GM19452 (cell line): ENCODE data around the gene APBA1.

Experiments used
- ATAC-seq: cut with Tn5 transposase; IDR thresholded peaks from one replicate; pipeline ENCODE4 v1.9.1; 2021; ENCODE audit not compliant: unreplicated experiment

The APBA1 gene

GRCh38 chr9:69579760-69580581 lies 92.2 kb downstream of the APBA1 start:
- ATAC-seq = no peak

DNA sequence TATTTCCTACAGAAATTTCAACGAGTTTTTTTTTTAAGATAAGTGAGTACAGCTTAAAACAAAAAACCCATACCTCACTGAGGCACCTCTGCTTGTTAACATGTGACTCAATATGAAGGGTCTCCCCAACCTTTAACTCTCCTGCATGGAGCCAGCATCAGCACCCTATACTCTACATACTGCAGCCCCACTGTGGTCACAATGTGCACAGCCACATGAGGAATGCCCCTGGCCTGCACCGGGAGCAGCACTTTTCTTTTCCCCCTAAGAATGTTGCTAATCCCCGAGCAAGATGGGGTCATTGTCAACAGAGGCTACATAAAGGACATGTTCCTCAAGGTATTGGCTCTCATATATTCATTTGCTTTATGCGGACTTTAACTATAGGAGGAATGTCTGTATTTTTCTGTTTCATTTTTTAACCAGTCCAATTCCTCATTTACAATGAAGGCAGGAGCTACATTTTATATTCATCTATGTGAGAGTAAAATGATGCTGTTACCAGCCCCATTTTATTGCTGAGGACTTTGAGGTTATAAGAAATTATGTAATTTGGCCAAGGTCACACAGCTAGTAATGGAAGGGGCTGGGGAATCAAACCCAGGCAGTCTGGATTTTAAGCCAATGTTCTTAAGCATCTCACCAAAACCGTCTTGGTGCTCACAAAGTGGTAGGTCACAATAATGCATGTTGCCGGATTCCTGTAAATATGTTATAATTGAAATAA lies 93.0 kb downstream of the APBA1 start:
- no peak for ATAC-seq

GRCh38 chr9:69578026-69578425 lies 94.1 kb downstream of the APBA1 start:
- ATAC-seq = no peak

GRCh38 chr9:69577123-69577522 lies 95.0 kb downstream of the APBA1 start:
- ATAC-seq = no peak

GRCh38 chr9:69574057-69574456 lies 98.1 kb downstream of the APBA1 start:
- no peak for ATAC-seq

GRCh38 chr9:69573651-69574050 lies 98.5 kb downstream of the APBA1 start:
- no peak for ATAC-seq

DNA sequence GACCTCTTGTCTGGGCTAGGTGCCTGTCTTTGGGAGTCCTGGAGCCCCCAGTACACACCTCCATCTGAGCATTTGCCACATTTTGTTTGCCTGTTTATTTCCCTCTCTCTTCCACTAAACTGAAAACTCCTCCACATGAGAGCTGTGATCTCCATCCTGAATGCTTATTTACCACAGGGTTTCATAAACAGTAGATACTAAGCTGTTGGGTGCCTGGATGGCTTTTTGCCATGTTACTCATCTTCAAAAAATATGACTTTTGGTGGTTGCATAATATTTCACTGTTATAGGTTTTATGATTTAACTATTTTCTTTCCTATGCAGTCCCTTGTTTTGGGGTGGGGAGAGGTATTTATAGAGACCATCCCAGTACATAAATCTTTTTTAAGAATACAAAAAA lies 99.6 kb downstream of the APBA1 start:
- no peak for ATAC-seq

- ATAC-seq = no peak
These were observed 101.1 kb downstream of the APBA1 start for GRCh38 chr9:69571032-69571431.

DNA sequence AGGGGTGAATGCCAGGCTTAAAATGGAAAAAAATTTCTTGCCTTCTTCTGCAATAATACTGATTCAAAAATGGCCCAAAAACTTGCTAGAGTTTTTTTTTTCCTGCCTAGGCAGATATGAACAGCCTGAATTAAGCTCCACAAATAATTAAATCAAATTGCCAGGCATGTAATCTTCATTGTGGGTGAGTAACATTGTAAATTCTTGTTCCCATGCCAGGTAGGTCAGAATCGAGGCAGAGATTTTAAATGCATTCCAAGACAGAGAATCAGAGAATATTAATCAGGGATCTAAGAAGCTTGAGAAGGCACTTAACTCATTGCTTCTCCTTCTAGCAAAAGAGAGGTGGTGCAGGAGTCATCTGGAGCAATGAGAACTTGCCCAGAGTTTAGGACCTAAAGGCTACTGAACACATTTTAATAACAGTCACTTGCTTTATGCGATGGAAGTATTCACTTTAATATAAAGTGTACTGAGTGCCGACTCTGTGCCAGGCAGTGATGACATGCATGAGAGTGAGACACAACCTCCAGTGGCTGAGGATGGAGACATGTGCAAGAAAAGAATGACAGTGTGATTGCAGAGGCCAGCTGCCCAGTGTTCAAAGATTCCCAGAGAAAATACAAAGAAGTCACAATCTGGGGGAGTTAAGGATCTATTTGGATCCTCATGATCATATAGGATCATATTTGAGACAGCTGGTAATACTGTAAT lies 102.3 kb downstream of the APBA1 start:
- ATAC-seq = no peak

DNA sequence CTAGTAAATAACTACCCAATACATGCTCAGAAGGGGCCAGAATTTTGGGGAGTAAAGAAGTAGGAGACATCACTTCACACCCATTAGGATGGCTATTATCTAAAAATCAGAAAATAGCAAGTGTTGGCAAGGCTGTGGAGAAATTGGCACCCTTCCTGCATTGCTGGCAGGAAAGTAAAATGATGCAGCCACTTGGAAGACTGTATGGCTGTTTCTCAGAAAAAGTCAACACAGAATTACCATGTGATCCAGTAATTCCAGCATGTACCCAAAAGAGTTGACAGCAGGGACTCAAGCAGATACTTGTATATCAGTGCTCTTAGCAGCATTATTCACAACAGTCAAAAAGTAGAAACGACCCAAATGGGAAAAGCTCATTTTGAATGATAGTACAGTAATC lies 107.6 kb downstream of the APBA1 start:
- no peak for ATAC-seq

DNA sequence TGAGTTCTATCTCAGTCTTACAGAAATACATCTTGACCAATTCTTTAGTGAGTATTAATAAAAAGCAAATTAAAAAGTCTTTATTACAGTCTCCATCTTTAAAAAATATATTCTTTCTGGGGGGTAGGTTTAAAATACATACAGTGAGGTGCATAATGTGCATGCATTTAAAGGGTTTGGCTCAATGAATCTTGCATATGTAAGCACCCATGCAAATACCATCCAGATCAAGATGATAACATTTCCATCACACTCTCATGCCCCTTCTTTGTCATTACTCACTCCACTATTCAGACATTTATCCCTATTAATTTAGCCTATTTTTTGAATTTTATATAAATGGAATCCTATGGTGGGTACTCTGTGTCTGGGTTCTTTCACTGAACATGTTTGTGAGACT lies 113.0 kb downstream of the APBA1 start:
- ATAC-seq = no peak

- no peak for ATAC-seq
These were observed 115.5 kb downstream of the APBA1 start for GRCh38 chr9:69556707-69557106.

- no peak for ATAC-seq
These were observed 116.4 kb downstream of the APBA1 start for GRCh38 chr9:69555802-69556201.

DNA sequence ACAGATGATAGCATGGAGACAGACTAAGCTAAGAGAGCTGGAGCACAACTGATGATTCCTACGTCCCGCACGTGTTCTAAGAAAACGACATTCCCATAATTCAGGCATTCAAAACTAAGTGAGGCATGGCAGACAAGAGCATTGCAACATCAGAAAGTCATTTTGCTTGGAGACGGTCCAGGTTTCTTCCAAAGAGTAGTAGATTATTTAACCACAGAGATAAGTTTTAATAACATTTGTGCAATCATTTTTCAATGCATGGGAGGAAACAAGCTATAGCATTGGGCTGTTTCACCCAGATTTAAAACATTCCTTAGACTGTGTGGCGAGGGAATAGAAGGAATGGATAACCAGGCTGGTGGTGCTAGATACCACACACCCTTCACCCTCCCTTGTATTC lies 117.2 kb downstream of the APBA1 start:
- no peak for ATAC-seq

DNA sequence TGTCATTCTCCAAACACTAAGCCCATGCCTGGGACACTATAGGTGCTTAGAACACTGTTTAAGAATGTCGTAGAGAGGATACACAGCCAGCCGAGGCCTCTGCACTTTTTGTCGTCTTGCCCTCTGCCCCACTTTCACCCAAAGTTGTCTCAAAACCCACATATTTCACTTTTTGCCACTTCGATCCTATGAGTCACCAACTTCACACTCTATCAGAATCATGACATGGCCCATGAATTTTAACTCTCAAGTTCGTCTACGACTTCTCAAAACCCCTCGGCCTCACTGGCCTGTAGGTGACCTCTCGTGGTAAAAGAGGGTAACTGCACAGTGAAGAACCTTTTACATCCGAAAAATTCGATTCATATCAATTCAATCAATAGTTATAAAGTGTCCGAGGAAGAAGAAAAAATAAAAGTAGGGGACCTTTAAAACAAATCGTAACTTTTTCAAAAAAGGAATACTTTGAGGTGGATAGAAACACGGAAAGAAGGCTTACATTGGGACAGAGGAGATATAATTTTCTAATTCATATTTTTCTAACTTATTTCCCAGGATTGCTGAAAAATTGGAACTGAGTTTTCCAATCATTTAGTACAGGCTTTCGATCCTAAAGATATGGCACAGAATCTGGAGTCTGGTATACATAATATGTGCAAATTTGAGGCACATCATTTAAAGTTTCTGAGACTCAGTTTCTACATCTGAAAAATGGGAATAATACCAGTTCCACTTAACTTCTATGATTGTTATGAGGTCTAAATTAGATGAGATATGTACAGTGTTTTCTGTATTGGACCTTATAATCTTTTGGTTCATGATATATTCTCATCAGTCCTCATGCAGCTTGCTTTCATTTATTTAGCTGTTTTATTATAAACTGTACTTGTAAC lies 122.6 kb downstream of the APBA1 start:
- no peak for ATAC-seq

DNA sequence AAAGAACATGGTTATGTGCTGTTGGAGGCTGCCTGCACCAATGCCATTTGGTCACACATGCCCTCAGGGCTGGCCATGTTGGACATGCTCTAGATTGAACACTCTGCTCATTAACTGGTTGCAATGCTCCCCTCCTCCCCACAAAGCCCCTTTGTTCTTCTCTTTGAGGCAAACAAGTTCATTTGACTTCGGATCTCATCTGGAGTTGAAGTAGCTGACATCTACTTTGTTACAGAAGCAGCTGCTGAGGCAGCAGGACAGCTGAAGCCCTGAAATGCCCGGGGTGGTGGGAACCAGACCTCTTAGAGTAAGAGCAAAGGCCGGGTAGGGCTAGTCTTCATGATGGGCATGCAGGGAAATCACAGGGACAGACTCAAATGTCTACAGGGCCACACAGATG lies 123.5 kb downstream of the APBA1 start:
- ATAC-seq = no peak

DNA sequence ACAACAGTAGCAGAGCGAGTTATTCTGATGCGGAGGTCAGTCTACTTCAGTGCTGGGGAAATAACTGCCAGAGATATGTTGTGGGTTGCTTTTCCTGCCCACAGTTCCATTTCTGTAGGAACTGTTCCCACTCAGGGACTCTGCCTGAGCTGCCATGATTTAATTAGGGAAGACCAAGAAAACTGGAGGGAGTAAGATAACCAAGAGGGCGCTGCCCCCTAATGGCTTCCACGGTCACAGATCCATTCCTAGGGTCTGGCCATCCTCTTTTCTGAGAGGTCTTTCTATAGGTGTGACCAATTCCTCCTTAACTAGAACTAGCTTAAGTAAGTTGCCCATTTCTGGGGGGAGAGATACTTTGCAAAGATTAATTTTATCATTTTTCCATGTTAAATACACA lies 125.9 kb downstream of the APBA1 start:
- ATAC-seq = no peak

DNA sequence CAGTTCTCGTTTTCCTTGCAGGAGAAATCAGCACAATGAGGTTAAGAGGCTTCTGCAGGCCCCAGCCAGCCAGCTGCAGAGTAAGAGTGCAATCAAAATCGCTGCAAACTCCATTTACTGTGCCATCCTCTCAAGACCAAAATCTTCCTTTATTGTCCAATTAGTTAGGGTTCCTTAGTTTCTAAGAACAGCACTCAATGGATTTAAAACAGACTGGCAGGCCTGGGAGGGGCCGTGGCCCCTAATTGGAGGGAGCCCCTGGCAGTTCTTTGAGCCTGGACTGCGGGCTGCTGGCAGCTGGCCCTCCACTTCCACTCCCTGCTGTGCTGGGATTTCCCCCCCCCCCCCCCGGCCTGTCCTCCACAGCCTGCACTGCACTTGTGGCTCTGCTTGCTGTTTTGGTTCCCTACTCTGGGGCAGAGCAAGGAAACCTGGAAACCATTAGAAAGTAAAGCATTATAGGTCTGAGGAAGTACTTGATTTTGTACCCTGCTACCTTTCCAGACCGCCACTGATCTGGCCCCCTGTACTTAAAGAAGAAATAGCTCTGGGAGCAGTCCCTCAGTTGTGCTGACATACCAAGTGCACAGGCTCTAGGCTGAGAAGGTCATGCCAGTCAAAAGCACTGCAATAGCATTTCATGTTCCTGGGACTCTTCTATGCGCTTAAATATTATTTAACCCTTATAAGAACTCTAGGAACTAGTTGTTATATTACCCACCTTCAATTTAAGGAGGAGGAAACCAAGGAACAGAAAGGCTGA lies 129.0 kb downstream of the APBA1 start:
- no peak for ATAC-seq

DNA sequence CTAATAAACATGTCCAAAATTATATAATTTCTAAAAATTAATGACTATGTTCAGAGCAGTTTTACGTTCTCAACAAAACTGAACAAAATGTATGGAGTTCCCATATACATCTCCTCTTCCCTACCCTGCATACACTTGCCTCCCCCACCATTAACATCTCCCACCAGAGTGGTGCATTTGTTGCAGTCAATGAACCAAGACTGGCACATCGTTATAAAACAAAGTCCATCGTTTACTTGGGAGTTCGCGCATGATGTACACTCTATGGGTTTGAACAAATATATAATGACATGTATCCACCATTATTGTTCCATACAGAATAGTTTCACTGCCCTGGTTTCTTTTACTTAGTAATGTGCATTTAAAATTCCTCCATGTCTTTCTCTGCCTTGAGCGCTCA lies 130.1 kb downstream of the APBA1 start:
- ATAC-seq = no peak

DNA sequence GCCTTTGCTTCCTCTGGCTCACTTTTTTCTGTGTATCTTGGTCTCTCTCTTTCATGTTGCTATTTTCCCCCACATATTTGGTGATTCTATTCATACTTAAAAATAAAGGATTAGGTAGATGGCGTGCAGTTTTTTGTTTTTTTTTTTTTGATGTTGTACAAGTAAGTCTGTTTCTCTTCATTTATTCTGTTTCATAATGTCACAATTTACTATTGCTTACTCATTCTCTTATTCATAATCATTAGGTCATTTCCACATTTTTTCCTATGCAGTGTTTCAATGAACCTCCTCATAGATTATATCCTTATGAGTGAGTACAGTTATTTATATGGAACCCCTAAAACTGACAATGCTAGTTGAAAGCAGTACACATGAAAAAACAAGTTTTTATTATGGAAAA lies 136.3 kb downstream of the APBA1 start:
- no peak for ATAC-seq
